ENCODE measurements around the gene CADM4.

GRCh38 chr19:43656436-43656835 lies 16.8 kb upstream of the CADM4 start:
- TF ChIP-seq, protein P1, sequence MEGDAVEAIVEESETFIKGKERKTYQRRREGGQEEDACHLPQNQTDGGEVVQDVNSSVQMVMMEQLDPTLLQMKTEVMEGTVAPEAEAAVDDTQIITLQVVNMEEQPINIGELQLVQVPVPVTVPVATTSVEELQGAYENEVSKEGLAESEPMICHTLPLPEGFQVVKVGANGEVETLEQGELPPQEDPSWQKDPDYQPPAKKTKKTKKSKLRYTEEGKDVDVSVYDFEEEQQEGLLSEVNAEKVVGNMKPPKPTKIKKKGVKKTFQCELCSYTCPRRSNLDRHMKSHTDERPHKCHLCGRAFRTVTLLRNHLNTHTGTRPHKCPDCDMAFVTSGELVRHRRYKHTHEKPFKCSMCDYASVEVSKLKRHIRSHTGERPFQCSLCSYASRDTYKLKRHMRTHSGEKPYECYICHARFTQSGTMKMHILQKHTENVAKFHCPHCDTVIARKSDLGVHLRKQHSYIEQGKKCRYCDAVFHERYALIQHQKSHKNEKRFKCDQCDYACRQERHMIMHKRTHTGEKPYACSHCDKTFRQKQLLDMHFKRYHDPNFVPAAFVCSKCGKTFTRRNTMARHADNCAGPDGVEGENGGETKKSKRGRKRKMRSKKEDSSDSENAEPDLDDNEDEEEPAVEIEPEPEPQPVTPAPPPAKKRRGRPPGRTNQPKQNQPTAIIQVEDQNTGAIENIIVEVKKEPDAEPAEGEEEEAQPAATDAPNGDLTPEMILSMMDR (conservative IDR thresholded peaks at IDR 0.05): no peak
- TF ChIP-seq ZFX (IDR thresholded peaks at IDR 0.05): no peak
